Choroid plexus epithelial cell (primary cell): Measurements from ENCODE around the gene DNAH5.
A peak's percentile ranks its signal among the peaks of the same experiment; 100 is the strongest.
"Not testable (repeated sequence)": the region's sequence is repeated elsewhere in the genome, so short reads cannot be mapped to it uniquely, and the experiment has no call there.

Experiments
- DNase-seq: peaks from one replicate; pipeline ENCODE4 v3.0.0-alpha.2; 2010; ENCODE audit warnings: low read depth
- H3K4me3 ChIP-seq: 2 replicates; pipeline ENCODE4 v1.5.1; 2011; ENCODE audit warnings: low read depth, mild to moderate bottlenecking, control low read depth, low read length, moderate library complexity
- TF ChIP-seq, protein P1 (sequence below): conservative IDR thresholded peaks from 2 replicates; pipeline ENCODE4 v1.5.1; 2011; ENCODE audit warnings: low read depth, mild to moderate bottlenecking, control low read depth, inconsistent platforms, low read length, moderate library complexity

The DNAH5 gene

DNA sequence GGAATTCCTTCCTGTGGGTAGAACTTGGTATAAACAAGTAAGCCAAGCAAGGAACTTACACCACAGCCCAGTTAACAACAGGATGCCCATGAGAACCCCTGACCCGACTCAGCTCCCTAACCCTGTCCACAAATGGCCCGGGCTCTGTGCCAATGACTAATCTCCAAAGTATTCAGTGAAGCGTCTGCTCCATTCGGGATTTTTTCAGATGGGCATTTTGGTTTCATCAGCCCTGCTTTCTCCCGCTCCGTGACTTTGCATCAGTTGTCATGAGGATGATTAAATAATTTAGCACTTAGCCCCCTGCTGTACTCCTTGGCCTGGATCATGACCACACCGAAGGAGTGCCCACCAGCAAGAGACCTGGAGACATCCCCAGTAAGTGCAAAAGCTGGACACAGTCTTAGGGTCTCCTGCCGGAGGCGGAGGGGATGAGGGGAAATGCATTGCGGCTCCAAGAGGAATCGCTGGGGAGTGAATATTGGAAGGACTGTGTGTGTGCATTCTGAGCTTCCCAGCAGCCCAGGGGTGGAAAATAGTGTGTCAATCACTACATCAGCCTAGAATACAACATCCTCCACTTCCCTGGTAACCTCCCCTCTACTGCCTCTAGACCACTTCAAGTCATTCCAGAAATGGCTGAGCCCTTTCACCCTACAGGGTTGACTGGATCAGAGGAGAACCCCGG lies 41.4 kb upstream of the DNAH5 start:
- TF ChIP-seq, protein P1, sequence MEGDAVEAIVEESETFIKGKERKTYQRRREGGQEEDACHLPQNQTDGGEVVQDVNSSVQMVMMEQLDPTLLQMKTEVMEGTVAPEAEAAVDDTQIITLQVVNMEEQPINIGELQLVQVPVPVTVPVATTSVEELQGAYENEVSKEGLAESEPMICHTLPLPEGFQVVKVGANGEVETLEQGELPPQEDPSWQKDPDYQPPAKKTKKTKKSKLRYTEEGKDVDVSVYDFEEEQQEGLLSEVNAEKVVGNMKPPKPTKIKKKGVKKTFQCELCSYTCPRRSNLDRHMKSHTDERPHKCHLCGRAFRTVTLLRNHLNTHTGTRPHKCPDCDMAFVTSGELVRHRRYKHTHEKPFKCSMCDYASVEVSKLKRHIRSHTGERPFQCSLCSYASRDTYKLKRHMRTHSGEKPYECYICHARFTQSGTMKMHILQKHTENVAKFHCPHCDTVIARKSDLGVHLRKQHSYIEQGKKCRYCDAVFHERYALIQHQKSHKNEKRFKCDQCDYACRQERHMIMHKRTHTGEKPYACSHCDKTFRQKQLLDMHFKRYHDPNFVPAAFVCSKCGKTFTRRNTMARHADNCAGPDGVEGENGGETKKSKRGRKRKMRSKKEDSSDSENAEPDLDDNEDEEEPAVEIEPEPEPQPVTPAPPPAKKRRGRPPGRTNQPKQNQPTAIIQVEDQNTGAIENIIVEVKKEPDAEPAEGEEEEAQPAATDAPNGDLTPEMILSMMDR: no peak
- peak; percentile 95 for DNase-seq
- H3K4me3 ChIP-seq: no peak overlapping the region

DNA sequence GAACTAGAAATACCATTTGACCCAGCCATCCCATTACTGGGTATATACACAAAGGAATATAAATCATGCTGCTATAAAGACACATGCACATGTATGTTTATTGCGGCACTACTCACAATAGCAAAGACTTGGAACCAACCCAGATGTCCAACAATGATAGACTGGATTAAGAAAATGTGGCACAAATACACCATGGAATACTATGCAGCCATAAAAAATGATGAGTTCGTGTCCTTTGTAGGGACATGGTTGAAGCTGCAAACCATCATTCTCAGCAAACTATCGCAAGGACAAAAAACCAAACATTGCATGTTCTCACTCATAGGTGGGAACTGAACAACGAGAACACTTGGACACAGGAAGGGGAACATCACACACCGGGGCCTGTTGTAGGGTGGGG lies 40.4 kb upstream of the DNAH5 start:
- DNase-seq, H3K4me3 ChIP-seq: not testable (repeated sequence)

DNA sequence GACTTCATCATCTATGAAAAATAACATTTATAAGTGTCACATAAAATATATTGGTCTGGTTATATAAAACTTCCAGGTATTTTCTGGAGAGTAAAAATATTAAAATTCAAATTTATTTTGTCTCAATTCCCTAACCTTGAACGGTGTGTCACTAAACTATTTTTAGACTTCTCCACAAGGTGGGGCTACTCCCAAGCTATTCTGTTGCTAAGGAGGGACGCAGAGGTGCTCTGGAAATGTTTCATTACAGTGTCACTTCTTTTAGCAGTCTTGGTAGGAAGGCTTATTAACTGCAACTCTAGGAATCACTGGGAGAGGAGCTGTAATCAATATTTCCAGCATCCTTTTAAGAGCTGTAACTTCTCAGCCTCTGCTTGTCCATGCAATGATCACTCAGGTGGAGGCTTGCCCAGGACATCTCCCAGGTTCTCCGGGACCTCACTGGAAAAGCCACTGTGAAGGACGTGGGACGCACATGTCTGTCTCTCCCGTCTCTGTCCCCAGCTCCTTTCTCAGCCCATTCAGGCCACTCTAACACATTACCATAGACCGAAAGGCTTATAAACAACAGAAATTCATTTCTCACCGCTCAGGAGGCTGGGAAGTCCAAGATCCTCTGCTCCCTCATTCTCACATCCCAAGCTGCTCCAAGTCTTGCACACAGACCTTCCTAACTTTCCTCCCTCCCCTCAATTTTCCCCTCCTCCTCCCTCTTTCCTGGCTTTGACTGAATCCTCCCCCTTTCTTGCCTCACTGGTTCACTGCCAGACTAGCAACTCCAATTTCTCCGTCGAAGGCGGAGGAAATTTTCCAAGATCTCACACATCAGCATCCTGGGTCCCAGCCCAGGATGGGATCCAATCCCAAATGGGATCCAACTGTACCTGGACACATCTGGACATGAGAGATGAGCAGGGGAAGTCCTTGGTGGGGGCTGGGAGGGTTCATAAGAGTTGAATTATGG lies 32.7 kb upstream of the DNAH5 start:
- DNase-seq: peak; percentile 71
- no peak overlapping the region for H3K4me3 ChIP-seq
- TF ChIP-seq, protein P1: peak; percentile 58

DNA sequence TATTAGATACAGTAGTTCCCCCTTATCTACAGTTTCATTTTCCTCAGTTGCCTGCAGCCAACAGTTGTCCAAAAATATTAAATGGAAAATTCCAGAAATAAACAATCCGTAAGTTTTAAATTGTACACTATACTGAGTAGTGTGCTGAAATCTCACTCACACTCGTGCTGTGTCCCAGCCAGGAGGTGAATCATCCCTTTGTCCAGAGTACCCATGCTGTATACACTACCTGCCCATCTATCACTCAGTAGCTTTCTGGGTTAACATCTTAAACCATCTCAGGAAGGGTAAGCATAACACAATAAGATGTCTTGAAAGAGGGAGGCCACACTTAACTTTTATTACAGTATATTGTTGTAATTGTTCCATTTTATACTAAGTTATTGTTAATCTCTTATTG lies 31.7 kb upstream of the DNAH5 start:
- TF ChIP-seq, protein P1: no peak
- DNase-seq: no peak
- H3K4me3 ChIP-seq: no peak overlapping the region

DNA sequence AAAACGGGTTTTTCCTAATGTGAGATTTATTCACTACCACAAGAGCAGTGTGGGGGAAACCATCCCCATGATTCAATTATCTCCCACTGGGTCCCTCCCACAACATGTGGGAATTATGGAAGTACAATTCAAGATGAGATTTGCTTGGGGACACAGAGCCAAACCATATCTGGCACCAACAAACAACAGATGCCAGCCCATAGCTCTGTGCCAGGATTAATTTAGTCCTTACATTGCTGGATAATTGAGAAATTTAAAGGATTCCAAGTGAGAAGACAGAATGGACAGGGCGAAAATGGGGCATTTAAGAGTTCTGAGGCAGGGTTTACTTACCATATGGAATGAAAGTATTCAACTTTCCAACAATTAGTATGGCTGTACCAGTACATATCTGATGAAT lies 30.8 kb upstream of the DNAH5 start:
- TF ChIP-seq, protein P1: no peak
- H3K4me3 ChIP-seq: no peak overlapping the region
- no peak for DNase-seq

DNA sequence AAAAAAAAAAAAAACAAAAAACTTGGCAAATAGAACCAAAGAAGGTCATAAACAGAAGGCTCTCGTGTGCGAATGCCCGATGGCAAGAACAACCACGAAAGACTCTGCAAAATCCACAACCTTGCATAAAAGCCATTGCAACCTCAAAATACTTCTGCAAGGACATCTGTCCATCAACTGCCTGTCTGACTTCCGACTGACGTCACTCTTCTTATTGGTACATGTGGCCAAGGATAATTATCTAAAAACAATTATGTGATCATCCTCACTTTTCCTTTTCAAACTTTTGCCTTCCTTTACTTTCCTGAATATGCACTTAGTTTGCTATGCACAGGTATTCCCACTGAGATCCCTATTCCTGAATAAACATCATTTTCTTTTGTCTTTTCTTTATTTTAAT lies 29.2 kb upstream of the DNAH5 start:
- DNase-seq: no peak
- H3K4me3 ChIP-seq: no peak overlapping the region
- TF ChIP-seq, protein P1: no peak

DNA sequence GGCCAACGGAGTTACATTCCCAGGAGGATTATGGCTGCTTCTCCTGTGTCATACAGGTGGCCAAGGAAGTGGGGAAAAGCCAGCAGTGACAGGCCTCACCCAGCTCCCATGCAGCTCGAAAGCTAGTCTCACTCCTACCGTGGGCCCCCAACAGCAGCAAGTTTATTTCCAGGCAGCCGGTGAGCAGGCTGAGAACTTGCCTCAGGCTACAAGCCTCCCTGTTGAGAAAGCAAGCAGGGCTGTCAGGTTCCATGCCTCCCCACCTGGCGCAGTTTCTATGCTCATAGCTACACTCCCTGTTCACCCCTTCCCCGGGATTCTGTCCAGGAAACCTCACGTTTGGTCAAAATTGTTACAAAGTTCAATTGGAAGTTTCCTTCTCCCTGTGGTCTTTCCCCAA lies 27.5 kb upstream of the DNAH5 start:
- no peak for DNase-seq
- TF ChIP-seq, protein P1: no peak
- no peak overlapping the region for H3K4me3 ChIP-seq
